NCI-H345 treated with DMSO at 0.1 percent for 48 hours (cell line): ENCODE results near the gene VENTX.

ENCODE experiments used
- DNase-seq: peaks from one replicate; lab custom pipeline; 2025; ENCODE audit not compliant: unreplicated experiment; lab: John Stamatoyannopoulos, UW

VENTX gene

GRCh38 chr10:133270773-133271297 is 33.2 kb downstream of the VENTX start:
- no peak for DNase-seq

GRCh38 chr10:133271521-133272300 is 34.1 kb downstream of the VENTX start:
- DNase-seq, result no peak

GRCh38 chr10:133272301-133272963 is 34.8 kb downstream of the VENTX start:
- no peak for DNase-seq

- DNase-seq, result no peak
These were observed 35.3 kb downstream of the VENTX start for GRCh38 chr10:133272964-133273420.

GRCh38 chr10:133273534-133274143 is 36.0 kb downstream of the VENTX start:
- DNase-seq, result no peak

GRCh38 chr10:133274751-133275683 is 37.4 kb downstream of the VENTX start:
- DNase-seq, result no peak

GRCh38 chr10:133275684-133276092 is 38.0 kb downstream of the VENTX start:
- DNase-seq, result no peak

- DNase-seq, result no peak
These were observed 38.4 kb downstream of the VENTX start for GRCh38 chr10:133276100-133276434.

GRCh38 chr10:133276435-133277201 is 39.0 kb downstream of the VENTX start, which contains the start of gene ADAM8:
TSS of gene ADAM8 (minus strand) at chr10:133276868. CDS start at chr10:133276817, 51 bp downstream.
- no peak for DNase-seq

- DNase-seq, result no peak
These were observed 39.8 kb downstream of the VENTX start for GRCh38 chr10:133277277-133277992.

GRCh38 chr10:133277993-133278576 is 40.4 kb downstream of the VENTX start:
- no peak for DNase-seq

- DNase-seq, result no peak
These were observed 41.1 kb downstream of the VENTX start for GRCh38 chr10:133278577-133279265.

GRCh38 chr10:133279326-133280226 is 41.9 kb downstream of the VENTX start:
- no peak for DNase-seq

- DNase-seq, result no peak
These were observed 42.9 kb downstream of the VENTX start for GRCh38 chr10:133280391-133281059.

- no peak for DNase-seq
These were observed 43.4 kb downstream of the VENTX start for GRCh38 chr10:133281084-133281483.

- DNase-seq, result no peak
These were observed 44.1 kb downstream of the VENTX start for GRCh38 chr10:133281628-133282372.
